GM18526 (cell line): Measurements from ENCODE around the gene SLC43A1.

ENCODE experiments used
- POLR2A ChIP-seq: IDR thresholded peaks from 3 replicates; pipeline ENCODE4 v1.6.1; 2011; ENCODE audit not compliant: insufficient read length; ENCODE audit errors: extremely low read depth

The SLC43A1 gene

GRCh38 chr11:57464539-57465181 lies 50.8 kb downstream of the SLC43A1 start:
- no peak for TF ChIP-seq POLR2A

GRCh38 chr11:57463671-57464538 lies 51.6 kb downstream of the SLC43A1 start:
- no peak for TF ChIP-seq POLR2A

DNA sequence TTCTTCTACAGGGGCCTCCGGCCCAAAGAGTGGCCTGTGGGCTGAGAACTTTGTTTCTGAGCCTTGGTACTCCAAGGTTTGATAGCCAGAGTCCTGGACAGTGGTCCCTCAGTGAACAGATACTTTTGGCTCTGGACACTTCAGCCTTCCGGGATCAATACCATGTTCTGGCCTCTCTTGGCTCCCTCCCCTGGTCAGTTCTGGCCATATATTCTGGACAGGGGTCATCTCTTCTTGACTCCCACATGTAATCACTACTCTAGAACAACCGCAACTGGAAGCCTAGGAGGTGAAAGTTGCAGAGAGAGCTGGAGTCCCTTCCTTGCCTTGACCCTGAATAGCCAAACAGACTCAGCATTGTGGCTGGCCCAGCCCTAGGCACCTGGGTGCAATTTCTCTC lies 52.9 kb downstream of the SLC43A1 start:
- no peak for TF ChIP-seq POLR2A

DNA sequence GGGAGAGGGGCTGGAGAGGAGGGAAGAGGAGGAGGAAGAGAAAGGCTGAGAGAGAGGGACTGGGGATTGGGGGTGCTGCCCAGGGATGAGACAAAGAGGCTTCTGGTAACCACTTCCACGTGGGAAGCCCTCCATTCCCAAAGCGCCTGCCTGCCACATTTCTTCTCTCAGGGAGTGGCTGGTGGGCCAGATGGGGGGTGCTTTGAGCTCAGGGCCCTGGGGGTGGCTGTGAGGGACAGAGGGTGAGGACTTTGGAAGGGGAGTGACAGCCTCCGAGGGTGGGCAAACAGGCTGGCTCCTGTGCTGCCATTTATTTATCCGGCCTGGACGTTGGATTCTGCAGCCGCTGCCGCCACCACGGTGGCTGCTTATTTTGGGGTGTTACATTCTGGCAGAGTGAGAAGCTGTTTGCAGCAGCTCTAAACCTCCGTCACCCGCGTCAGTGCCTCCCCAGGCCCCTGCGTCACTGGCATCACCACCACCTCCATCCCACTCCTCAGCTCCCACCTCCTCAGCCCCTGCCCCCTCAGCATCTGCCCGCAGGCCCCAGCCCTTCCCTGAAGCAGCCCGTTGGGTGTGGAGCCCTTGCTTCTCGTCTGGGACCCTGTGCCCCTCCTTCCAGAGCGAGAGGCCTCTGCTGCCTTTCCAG lies 53.5 kb downstream of the SLC43A1 start:
- no peak for TF ChIP-seq POLR2A

DNA sequence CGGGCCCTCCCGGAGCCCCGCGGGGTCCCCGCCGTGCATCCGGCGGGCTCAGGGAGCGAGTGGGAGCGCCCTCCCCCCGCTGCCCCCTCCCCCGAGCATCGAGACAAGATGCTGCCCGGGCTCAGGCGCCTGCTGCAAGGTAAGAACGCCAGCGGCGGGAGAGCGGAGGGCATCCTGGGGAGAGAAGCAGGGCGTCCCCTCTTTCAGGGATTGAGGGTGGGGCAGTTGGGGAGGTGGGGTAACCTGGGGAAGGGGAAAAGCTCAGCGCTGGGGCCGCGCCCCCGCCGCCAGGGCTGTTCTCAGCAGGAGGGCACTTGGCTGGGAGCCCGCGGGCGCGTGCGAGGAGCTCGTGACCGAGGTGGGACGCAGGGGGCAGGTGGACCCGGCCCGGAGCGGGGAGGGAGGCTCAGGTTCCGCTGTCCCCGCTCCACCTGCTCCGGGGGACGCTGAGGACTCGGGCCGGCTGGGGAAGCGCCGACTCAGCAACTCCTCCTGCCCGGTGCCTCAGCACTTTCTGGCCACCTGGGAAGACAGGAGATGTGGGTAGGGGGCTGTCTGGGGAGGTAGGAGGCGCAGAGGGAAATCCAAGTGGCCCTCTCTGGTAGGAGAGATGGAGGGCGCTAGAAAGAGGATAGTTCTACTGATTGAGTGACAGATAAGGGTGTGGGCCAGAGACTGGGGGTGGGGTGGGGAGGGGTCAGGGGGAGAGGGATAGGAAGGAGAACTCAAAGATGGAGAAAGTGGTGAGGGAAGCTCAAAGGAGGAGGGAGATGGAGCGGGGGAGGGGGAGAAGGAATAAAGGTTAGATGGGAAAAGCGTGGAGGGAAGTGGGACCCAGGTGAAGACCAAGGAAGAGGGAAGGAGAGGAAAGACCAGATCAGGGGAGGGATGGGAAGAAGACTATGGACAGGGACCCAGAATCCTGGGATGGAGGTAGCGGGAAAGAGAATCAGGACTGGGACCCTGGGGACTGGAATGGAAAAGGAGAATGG lies 54.4 kb downstream of the SLC43A1 start:
- TF ChIP-seq POLR2A: no peak

GRCh38 chr11:57460022-57460757 lies 55.3 kb downstream of the SLC43A1 start, which contains the start of gene RTN4RL2:
Gene RTN4RL2, plus strand, starts transcription at chr11:57460528. Its CDS starts 338 bp downstream, at chr11:57460866.
- TF ChIP-seq POLR2A: no peak

GRCh38 chr11:57459164-57460021 lies 56.1 kb downstream of the SLC43A1 start:
- TF ChIP-seq POLR2A: no peak

GRCh38 chr11:57458410-57459163 lies 56.9 kb downstream of the SLC43A1 start:
- no peak for TF ChIP-seq POLR2A

DNA sequence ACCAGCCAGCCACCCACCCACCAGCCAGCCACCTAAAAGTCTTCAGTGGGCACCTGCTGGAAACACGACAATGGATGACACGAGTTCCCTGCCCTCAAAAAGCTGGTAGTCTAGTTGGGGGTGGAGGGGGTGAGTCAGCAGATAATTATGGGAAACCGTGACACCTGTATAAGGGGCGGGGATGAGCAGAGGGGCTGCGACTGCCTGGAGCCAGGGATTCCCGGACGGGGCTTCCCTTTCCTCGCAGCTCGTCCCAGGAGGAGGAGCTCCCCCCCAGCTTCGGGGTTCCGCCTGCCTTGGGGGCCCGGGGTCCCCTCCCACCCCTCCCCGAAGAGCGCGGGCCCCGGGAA lies 57.5 kb downstream of the SLC43A1 start:
- TF ChIP-seq POLR2A: no peak

DNA sequence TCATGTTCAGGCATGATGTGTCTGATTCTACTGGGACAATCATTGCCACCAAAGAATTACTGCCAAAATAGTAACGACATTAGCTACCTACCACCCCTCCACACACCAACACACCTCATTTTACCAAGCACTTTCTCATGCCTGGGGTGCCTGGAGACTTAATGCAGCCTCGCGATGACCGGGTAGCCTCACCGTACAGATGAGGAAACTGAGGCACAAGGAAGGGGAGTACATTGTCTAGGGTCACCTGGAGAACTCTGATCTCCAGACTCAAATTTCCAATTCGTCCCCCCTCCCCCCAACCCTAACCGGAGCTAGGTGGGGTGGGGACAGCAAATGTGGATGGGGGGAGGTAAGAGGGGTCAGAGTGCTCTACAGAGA lies 57.9 kb downstream of the SLC43A1 start:
- no peak for TF ChIP-seq POLR2A

DNA sequence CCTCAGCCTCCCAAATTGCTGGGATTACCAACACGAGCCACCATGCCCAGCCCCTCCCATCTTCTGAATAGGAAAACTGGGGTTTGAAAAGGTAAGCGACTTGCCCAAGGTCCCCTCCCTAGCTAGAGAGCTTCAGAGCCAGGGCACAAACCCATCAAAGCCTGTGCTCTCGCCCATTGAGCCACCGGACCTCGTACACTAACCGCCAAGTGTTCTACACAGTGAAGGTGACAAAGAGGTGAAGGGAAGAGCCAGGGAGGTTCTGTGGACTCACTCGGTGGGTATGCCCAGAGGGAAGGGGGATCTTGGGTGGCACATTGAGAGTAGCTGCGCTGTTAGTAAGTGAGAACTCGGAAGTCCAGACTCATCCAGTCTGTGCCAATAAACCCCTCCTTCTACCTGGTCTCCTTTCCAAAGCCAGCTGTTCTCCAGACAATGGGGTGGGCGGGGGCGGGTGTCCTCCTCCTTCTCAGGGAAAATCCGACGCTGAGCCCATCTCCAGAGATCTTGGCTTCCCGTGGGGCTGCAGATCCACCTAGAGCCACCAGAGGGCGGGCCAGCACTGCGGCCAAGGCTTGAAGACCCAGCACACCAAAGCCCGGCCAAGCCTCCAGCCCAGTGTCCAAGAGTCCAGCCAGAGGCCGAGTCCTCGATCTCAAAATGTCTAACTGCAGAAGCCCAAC lies 58.4 kb downstream of the SLC43A1 start:
- no peak for TF ChIP-seq POLR2A

GRCh38 chr11:57453543-57454177 lies 61.8 kb downstream of the SLC43A1 start:
- no peak for TF ChIP-seq POLR2A
